Muscle layer of duodenum (tissue), 2 donors: ENCODE results near the gene SLCO2A1.

Experiments used
- H3K27ac ChIP-seq: one replicate; pipeline ENCODE4 v1.7.0; 2013; ENCODE audit warnings: mild to moderate bottlenecking, low read length
- H3K27me3 ChIP-seq: one replicate; pipeline ENCODE4 v1.7.0; 2013; ENCODE audit warnings: low read depth, mild to moderate bottlenecking, control low read depth, low read length
- H3K36me3 ChIP-seq, 2 donors: one replicate each; pipeline ENCODE4 v1.7.0; 2013; ENCODE audit warnings: low read length in 2 of 2, control low read depth in 1 of 2, mild to moderate bottlenecking in 1 of 2; ENCODE audit not compliant: insufficient read depth in 2 of 2, control insufficient read depth in 1 of 2
- H3K4me1 ChIP-seq, 2 donors: one replicate each; pipeline ENCODE4 v1.7.0; 2013; ENCODE audit warnings: low read length in 2 of 2, mild to moderate bottlenecking in 2 of 2, control low read depth in 1 of 2, moderate library complexity in 1 of 2; ENCODE audit not compliant: insufficient read depth in 2 of 2, control insufficient read depth in 1 of 2
- H3K4me3 ChIP-seq, 2 donors: one replicate each; pipeline ENCODE4 v1.7.0; 2013; ENCODE audit warnings: low read length in 2 of 2, low read depth in 1 of 2, mild to moderate bottlenecking in 1 of 2
- H3K9me3 ChIP-seq, 2 donors: one replicate each; pipeline ENCODE4 v1.7.0; 2013; ENCODE audit warnings: low read length in 2 of 2, control low read depth in 1 of 2, mild to moderate bottlenecking in 1 of 2; ENCODE audit not compliant: control insufficient read depth in 1 of 2
- donor health status: healthy.

The SLCO2A1 gene

GRCh38 chr3:133896002-133896761 is 133.5 kb downstream of the SLCO2A1 start:
- no peaks in the 10 kb centered on the region for H3K27me3 ChIP-seq
- peaks cover 0 to 12% of the 10 kb centered on the region in 2 donors for H3K4me1 ChIP-seq
- no peak overlapping the region for H3K27ac ChIP-seq
- H3K4me3 ChIP-seq: peak overlapping the region; percentile 59 to 88
- no peaks in the 10 kb centered on the region for H3K9me3 ChIP-seq
- no peaks in the 10 kb centered on the region for H3K36me3 ChIP-seq

- Histone ChIP-seq H3K27me3 (no peaks in the 10 kb centered on the region), H3K4me3 (peak within 1 kb of the TSS; percentile 59 to 88), H3K36me3 (no peaks in the 10 kb centered on the region), H3K9me3 (no peaks in the 10 kb centered on the region), H3K4me1 (peaks cover 0 to 12% of the 10 kb centered on the region in 2 donors), H3K27ac (no peak within 1 kb of the TSS)
Measured at GRCh38 chr3:133895208-133896001, 134.3 kb downstream of the SLCO2A1 start, which contains the start of gene RAB6B. RAB6B (minus strand) TSS chr3:133895882; CDS start chr3:133895466, 416 bp downstream.

- no peak overlapping the region for H3K27ac ChIP-seq
- no peaks in the 10 kb centered on the region for H3K36me3 ChIP-seq
- H3K4me3 ChIP-seq: peak overlapping the region; percentile 26 to 88
- H3K27me3 ChIP-seq: no peaks in the 10 kb centered on the region
- H3K4me1 ChIP-seq: peaks cover 0 to 12% of the 10 kb centered on the region in 2 donors
- H3K9me3 ChIP-seq: no peaks in the 10 kb centered on the region
Measured at GRCh38 chr3:133894353-133895207, 135.1 kb downstream of the SLCO2A1 start.

GRCh38 chr3:133893683-133894352 is 135.9 kb downstream of the SLCO2A1 start:
- Histone ChIP-seq H3K4me3 (peak overlapping the region in 1 of 2 donors; percentile 88), H3K27ac (no peak overlapping the region), H3K9me3 (no peaks in the 10 kb centered on the region), H3K27me3 (no peaks in the 10 kb centered on the region), H3K36me3 (no peaks in the 10 kb centered on the region), H3K4me1 (peaks cover 0 to 12% of the 10 kb centered on the region in 2 donors)

- Histone ChIP-seq H3K27me3 (no peaks in the 10 kb centered on the region), H3K36me3 (no peaks in the 10 kb centered on the region), H3K27ac (no peak overlapping the region), H3K4me3 (no peak overlapping the region), H3K4me1 (peaks cover 0 to 12% of the 10 kb centered on the region in 2 donors), H3K9me3 (no peaks in the 10 kb centered on the region)
Measured at GRCh38 chr3:133892541-133893231, 137.0 kb downstream of the SLCO2A1 start.

- Histone ChIP-seq H3K4me3 (no peak overlapping the region), H3K36me3 (no peaks in the 10 kb centered on the region), H3K4me1 (peaks cover 0 to 12% of the 10 kb centered on the region in 2 donors), H3K9me3 (no peaks in the 10 kb centered on the region), H3K27me3 (no peaks in the 10 kb centered on the region), H3K27ac (no peak overlapping the region)
Measured at GRCh38 chr3:133891662-133892378, 137.9 kb downstream of the SLCO2A1 start.

GRCh38 chr3:133890972-133891644 is 138.6 kb downstream of the SLCO2A1 start:
- Histone ChIP-seq H3K9me3 (no peaks in the 10 kb centered on the region), H3K4me3 (no peak overlapping the region), H3K27ac (no peak overlapping the region), H3K36me3 (no peaks in the 10 kb centered on the region), H3K4me1 (peaks cover 0 to 12% of the 10 kb centered on the region in 2 donors), H3K27me3 (no peaks in the 10 kb centered on the region)

GRCh38 chr3:133890037-133890436 is 139.7 kb downstream of the SLCO2A1 start:
- Histone ChIP-seq H3K4me1 (peaks cover 0 to 12% of the 10 kb centered on the region in 2 donors), H3K36me3 (no peaks in the 10 kb centered on the region), H3K27ac (no peak overlapping the region)

GRCh38 chr3:133888726-133889340 is 140.9 kb downstream of the SLCO2A1 start:
- H3K4me3 ChIP-seq: no peak overlapping the region
- H3K36me3 ChIP-seq: no peaks in the 10 kb centered on the region
- H3K27me3 ChIP-seq: no peaks in the 10 kb centered on the region
- H3K4me1 ChIP-seq: peaks cover 0 to 2% of the 10 kb centered on the region in 2 donors
- no peak overlapping the region for H3K27ac ChIP-seq
- no peaks in the 10 kb centered on the region for H3K9me3 ChIP-seq

More at GRCh38 chr3:133890037-133890436, 139.7 kb downstream of the SLCO2A1 start:
- Histone ChIP-seq H3K27me3 (no peaks in the 10 kb centered on the region), H3K9me3 (no peaks in the 10 kb centered on the region), H3K4me3 (no peak overlapping the region)
